HG02943 (cell line): ENCODE measurements around the gene CMAS.
"Not testable (repeated sequence)": the region's sequence is repeated elsewhere in the genome, so short reads cannot be mapped to it uniquely, and the experiment has no call there.

Source experiments
- ATAC-seq: cut with Tn5 transposase; IDR thresholded peaks from one replicate; pipeline ENCODE4 v1.9.1; 2021; ENCODE audit warnings: mild to moderate bottlenecking, low read depth, moderate library complexity; ENCODE audit not compliant: unreplicated experiment

CMAS gene

DNA sequence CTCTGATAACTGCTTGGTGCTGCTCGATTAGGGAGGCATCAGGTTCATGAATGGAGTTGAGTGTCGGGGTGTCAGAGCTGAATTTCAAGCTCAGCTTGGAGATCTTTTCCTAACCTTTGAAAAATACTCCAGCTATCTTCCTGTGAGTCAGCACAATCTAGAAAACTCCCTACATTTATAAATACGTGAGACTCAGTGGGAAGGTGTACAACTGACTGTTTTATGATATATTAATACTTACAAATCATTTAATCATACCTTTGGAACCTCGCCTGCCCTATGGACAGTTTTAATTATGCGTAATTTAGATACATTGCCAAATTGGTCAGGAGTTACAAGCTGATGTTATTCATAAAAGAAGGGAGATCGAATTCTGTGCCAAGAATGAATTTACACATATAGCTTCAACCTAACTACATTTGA is 961 bp downstream of the CMAS start:
- ATAC-seq: no peak

DNA sequence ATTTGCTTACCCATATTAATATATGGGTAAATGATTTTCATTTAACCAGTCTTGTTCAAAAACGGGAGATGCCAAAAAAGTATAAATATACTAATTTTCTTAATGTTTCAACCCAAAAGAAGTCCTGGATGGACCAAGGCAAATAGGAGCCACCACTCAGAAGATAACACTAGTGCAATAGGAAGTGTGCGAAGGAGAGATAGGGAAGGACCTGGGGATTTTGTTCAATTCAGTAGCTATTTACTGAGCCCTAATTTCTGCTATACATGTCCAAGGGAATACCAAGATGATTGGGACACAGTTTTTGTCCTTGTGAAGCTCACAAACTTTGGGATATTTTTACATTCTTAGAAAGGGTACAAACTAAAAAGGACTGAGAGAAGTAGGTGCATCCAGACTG is 1.5 kb downstream of the CMAS start:
- ATAC-seq: no peak

DNA sequence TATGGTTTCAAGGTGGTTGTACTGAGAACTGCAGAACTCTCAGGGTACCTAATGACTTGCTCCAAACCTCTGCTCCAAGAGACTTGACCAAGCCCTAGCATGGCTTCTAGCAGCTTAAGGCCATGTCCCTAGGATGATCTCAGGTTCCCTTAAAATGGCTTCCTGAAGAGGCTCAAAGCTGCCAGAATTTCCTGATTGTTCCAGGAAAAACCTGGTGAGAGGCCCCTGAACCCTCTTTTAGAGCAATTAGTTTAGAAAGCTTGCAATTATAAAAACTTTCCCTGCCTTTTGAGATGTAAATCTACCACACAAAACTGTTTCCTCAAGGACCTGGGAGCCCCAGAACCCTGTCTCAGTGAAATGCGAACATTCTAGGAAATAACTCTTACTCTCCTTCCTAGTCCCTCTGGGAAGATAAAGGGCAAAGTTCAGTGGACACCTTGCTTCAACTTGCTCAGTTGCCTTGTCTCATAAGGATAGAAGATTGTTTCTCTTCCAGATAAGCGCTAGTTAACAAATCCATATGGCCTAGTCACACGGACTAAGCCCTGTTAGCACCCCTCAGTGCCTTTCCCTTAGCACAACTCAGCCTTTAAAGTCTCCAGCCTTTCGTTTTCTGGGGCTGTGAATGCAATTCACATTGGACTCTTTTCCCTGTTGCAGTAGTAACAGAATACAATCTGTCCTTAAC is 2.5 kb downstream of the CMAS start:
- no peak for ATAC-seq

DNA sequence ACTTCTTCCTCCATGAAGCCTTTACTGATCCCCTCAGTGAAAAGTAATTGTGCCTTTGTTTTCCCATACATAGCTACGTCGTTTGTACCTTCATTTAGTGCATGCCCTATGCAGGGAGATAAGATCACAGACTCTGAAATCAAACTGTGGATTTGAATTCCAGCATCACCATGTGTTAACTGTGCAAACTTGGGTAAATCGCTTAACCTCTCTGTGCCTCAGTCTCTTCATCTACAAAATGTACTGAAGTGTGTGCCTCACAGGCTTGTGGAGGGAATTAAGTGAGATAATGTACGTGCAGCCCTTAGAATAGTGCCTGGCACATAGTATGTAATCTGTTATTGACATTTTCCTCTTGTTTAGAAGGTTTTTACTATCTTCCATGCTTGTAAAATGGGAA is 4.1 kb downstream of the CMAS start:
- no peak for ATAC-seq

DNA sequence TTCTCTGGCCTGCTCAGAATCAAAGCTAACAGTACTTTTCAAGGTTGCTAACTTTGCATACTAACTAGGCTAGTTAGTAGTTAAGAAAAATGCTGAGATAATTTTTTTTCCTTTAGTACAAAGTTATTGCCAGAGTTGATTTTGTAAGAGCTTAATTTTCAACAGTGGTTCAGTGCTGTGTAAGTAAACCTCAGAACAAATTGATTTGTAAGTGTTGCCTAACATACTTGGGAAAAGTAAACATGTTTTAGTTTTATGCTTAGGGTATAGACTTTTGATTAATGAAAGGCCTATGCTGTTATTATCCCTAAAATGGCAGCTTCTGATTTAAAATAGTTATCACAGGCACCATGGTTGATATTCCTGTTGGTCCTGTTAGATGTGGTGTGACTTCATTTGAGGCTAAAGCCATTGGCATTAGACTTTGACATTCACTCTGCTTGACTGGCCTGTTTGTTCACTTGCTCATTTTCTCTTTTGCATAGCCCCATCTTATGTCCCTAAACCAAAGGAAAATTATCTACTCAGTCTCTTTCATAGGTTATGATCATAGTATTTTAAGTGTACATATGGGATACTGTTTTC is 5.2 kb downstream of the CMAS start:
- no peak for ATAC-seq

DNA sequence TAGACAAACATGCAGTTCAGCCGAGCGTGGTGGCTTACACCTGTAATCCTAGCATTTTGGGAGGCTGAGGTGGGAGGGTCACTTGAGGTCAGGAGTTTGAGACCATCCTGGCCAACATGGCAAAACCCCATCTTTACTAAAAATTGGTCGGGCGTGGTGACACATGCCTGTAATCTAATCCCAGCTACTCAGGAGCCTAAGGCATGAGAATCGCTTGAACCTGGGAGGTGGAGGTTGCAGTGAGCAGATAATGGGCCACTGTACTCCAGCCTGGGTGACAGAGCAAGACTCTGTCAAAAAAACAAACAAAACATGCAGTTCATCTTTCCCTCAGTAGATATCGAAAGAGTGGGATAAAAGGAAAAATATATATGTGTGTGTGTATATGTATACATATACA is 7.0 kb downstream of the CMAS start:
- ATAC-seq: not testable (repeated sequence)

DNA sequence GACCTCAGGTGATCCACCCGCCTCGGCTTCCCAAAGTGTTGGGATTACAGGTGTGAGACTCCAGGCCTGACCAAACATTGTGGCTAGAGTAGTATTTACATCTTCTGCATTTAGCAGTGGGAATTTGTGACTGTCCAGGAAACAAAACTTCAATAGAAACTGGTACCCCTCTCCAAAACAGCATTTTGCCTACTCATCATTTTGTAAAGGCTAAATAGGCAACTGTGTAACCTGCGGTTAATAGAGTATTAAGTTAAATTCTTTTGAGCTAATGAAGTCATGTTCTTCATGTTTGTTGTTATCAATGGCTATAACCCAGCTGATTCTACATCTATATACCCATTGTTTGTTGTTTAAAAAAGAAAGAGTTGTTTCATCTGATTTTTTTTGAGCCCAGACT is 8.1 kb downstream of the CMAS start:
- no peak for ATAC-seq

DNA sequence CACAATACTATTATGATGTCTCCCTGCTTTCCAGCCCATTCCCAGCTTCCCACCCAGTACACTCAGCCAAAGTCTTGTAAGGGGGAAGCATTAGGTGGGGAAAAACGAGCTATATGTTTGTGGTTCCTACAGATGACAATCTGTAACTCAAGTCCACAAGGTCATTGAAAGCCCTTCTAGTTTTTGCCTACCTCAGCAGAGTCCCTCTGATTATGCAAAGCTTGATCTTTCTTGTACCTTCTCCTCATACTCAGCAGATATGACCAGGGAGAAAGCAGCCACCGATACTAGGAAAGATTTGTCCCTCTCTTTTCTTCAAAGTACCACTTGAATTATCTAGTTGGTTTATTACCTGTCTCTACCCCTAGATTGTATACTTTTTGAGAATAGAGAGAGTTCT is 10.6 kb downstream of the CMAS start:
- no peak for ATAC-seq

DNA sequence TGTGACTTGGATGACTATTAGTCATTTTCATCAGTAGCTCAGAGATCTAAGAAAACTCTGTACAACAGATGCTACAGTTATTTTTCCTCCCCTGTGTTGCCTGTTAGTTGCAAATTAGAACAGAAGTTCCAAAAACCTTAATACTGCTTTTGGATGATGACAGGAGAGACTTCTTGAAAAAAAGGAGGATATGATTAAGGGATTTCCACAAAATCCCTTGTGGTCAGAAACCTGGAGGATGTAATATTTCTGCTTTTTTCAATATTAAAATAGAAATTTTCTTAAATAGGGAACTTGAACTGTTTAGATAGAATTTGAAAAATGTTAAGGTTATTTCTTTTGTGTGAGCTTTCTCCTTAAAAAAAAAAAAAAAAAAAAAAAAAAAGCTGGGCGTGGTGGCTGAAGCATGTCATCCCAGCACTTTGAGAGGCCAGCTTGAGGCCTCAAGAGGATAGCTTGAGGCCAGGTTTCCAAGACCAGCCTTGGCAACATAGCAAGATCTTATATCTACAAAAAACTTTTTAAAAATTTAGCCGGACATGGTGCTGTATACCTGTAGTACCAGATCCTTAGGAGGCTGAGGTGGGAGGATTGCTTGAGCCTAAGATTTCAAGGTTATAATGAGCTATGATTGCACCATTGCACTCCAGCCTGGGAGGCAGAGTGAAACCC is 14.1 kb downstream of the CMAS start:
- no peak for ATAC-seq

DNA sequence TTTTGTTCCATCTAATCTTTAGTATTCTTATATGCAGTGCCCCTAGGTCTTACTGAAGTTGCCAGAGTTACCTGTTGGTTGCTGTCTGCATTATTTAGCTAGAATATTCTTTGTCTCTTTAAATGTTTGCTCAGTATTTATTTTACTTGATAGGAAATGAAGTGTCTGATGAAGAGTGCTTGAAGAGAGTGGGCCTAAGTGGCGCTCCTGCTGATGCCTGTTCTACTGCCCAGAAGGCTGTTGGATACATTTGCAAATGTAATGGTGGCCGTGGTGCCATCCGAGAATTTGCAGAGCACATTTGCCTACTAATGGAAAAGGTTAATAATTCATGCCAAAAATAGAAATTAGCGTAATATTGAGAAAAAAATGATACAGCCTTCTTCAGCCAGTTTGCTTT is 18.9 kb downstream of the CMAS start:
- no peak for ATAC-seq

DNA sequence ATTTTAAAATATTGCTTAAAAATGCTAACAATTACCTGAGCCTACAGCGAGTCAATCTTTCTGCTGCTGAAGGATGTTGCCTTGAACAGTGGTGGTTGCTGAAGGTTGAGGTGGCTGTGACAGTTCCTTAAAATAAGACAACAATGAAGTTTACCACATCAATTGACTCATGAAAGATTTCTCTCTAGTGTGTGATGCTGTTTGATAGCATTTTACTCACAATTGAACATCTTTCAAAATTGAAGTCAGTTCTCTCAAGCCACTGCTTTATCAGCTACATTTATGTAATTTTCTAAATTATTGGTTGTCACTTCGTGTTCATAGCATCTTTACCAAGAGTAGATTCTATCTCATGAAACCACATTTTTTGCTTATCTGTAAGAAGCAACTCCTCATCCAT is 20.3 kb downstream of the CMAS start:
- ATAC-seq: no peak

DNA sequence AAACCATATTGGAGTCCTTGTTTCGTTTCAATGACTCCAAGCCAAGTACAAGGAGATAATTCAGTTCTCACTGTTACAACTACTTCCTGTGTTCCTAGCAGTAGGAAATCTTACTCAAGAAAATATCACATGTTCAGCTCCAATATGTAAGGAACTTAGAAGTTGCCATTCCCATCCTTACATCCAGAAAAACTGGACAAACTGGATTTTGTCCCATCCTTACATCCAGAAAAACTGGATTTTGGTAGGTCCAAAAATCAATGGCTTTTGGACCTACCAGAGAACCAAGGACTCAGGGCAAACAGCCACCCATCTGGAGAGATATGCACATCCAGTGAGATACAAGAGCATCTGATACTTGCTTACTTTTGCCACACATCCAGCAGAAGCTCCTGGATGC is 23.8 kb downstream of the CMAS start:
- ATAC-seq: no peak

DNA sequence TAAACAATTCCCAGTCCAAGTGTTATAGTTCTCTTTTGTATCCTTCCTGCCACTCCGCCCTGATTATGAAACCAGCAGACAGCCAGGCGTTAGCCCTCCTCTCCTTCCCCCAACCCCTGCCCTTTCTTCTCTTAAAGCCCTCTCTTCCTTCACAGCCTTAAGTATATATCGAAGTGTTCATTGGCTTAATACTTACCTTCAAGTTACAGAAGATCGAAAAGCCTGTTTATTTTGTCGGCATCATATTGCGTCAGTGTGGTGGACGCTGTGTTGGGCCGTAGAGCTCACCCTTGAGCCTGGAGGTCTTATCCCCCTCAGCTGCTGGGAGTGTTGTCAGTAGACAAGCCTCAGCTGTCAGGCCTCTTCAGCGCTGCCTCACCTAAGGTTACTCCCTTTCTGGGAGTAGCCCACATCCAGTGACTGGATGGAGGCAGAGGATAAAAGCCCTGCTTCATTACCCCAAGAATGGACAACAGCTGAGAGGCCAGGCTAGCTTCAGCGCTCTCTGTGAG is 36.2 kb downstream of the CMAS start:
- no peak for ATAC-seq

DNA sequence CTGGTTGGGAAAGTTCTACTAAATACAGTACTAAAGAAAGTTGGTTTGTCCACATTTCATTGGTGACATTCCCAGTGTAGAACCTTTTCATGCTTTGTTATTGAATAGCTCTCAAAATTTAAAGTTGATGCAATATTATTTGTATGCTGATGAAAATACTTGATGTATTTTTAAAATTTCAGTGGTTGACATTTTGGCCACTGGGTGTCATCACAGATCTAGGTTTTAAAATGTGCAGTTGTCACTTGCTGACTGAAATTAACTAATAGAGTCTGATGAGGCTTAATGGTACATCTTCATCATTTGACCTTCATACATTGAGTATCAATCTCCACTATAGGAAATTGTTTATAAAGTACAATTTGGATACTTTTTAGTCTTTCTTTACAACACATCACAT is 37.1 kb downstream of the CMAS start:
- ATAC-seq: no peak

DNA sequence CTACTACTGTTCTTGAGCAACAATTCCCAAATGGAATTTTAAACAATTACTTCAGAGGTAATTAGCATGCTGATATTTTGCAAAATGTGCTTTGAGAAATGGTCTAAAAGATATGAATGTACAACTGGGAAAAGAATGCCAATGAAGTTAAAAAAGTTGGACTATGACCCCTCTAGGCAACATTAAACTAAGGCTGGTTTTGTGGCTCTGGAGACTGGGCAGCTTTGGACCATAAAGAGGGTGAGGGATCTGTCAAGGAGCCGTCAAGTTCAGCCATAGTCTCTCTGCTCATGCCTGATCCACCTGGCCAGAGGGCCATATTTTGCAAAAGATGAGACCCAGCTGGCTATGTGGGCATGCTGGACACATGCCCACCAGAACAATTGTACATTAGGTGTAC is 38.8 kb downstream of the CMAS start:
- no peak for ATAC-seq

DNA sequence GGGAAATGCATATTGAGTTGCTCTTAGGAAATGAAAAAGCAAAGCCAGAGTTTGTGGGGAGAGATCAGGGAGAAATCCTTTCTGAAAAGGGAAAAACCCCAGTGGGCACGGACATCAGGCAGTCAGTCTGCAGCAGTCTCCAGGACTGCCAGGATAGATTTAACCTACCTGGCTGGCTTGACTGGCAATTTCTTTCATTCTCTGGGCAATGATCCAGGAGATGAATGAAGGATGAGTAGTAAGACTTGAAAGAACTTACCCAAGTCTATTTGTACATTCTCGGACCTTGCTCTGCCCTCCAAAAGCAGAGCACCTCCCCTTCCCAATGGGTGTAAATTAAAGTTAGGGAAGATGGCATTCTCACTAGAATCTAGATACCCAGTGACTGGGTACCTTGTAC is 42.9 kb downstream of the CMAS start:
- ATAC-seq: no peak

DNA sequence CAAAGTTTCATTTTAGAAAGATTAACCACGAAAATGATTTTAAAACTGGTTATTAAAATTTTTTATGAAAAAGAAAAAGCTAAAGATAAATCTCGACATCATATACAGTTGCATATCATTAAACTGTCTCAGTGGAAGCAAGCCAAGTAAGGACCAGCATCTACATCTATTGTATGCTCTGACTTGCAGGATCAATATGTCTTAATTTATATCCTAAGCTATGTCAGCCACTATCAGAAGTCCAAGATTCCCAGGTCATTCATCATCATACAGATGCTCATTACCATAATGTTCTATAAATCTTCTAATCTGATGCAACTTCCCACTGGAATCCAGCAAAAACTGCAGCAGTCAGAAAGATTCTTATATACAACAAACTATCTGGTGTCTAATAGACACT is 43.5 kb downstream of the CMAS start:
- no peak for ATAC-seq

DNA sequence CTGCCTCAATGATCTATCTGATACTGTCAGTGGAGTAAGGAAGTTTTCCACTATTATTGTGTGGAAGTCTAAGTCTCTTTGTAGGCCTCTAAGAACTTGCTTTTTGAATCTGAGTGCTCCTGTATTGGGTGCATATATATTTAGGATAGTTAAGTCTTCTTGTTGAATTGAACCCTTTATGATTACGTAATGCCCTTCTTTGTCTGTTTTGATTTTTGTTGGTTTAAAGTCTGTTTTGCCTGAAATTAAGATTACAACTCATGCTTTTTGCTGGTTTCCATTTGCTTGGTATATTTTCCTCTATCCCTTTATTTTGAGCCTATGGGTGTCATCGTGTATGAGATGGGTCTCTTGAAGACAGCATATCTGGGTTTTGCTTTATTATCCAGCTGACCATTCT is 53.0 kb downstream of the CMAS start:
- not testable (repeated sequence) for ATAC-seq

DNA sequence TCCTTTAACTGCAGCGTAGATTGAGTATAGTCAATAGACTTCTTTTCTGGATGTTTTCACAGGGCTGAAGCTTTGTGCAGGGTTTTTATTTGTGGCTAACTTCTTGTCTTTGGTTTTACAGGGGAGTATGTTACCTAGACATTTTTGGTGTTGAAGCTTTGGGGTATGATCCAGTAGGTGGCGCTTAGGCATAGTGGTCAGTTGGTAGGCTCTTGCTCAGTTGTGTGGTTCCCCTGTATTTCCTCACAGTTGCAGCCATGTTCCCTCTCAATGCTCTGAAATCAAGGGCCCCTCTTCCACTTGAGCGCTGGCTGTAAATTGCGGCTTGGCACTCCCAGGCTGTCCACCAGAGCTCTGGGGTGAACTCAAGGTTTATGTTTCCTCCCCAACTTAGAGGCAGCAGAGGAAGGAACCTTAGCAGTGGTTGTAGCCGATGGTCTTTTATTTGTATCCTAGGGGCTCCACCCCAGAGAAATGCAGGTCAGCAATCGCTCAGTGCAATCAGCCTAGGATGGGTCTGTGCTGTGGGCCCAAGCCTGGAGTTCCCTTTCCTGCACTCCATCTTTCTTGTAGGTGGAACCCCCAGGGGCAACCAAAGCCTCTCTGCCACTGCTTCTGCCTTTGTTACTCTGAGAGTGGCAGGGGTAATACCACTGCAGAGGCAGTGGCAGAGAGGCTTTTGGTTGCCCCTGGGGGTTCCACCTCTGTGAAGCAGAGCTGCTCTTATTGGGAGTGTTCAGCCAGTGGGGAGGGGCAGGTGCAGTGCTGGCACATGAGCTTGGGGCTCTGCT is 55.1 kb downstream of the CMAS start:
- ATAC-seq: peak; percentile 60

DNA sequence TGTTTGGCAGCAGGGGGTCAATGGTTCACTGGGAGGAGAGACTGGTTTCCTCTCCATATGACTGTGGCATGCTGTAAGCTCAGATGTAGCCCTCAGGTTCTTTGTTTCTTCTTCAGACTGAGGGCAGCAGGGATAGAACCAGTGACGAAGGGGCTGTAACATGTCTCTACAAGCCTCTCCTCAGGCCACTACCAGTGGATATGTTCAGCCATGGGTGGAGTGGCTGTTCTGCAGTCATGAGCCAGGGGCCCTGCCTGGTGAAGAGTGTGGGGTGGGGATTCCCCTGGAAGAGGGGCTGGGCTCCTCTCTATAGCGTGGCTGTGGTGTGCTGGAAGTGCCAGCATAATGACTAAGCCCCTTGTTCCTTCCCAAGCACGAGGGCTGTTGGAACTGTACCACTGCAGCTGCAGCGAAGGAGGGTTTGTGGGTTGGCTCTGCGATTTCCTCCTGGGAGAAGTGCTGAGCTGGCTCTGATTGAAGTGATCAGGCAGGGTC is 55.8 kb downstream of the CMAS start:
- peak; percentile 49 for ATAC-seq

DNA sequence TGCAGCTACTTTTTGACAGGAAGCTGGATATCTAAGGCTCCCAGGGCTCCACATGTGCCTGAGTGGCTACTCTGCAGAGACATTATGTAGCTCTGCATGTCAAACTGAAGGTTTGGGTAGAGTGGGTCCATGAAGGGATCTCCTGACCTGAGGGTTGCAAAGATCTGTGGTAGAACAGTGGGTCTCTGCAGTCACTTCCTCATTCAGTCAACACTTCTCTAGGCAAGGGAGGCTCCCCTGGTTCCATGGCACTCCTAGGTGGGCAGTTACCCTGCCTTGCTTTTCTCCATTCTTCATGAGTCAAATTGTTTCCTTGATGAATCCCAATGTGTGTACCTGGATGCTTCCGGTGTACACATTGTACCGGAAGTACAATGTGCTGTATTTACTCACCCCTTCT is 57.4 kb downstream of the CMAS start:
- no peak for ATAC-seq
